HepG2 (cell line): ENCODE results near the gene HSDL1. TPM values are rescaled to one million over a fixed set of nuclear protein-coding genes. Genes with fewer than 3 reads are reported as not detected.

Source experiments
- ADNP ChIP-seq: sonication (generic); formaldehyde crosslinking; IDR thresholded peaks from 2 replicates; pipeline ENCODE4 v1.4.0; 2020; ENCODE audit warnings: missing genetic modification reagents
- ASH2L ChIP-seq: fragments of 300-600, 200-600 bp; sonication (generic); IDR thresholded peaks from 2 replicates; pipeline ENCODE4 v1.7.0; 2017; ENCODE audit warnings: low read depth, mild to moderate bottlenecking, moderate library complexity, mixed read lengths, low read length; ENCODE audit not compliant: insufficient read length
- CCAR2 ChIP-seq: fragments of 200-400 bp; formaldehyde crosslinking; optimal IDR thresholded peaks from 2 replicates; pipeline ENCODE3; 2018; ENCODE audit warnings: low read depth, mild to moderate bottlenecking, low read length, moderate library complexity
- HNF1B ChIP-seq: sonication (generic); formaldehyde crosslinking; IDR thresholded peaks from 2 replicates; pipeline ENCODE4 v1.5.1; 2020; ENCODE audit warnings: mild to moderate bottlenecking, moderate library complexity, missing genetic modification reagents
- HNRNPH1 ChIP-seq: fragments of 200-400 bp; formaldehyde crosslinking; optimal IDR thresholded peaks from 2 replicates; pipeline ENCODE3; 2017; ENCODE audit warnings: mild to moderate bottlenecking, low read depth, low read length
- MBNL3 ChIP-seq: fragments of 250-450 bp; sonication (Bioruptor Pico); conservative IDR thresholded peaks from 2 replicates; pipeline ENCODE4 v1.8.0; 2022; ENCODE audit warnings: mild to moderate bottlenecking, inconsistent platforms
- NR2C2 ChIP-seq: sonication (generic); formaldehyde crosslinking; IDR thresholded peaks from 2 replicates; pipeline ENCODE4 v1.4.0; 2020; ENCODE audit warnings: missing genetic modification reagents, mild to moderate bottlenecking, moderate library complexity, borderline replicate concordance
- SALL2 ChIP-seq: sonication (generic); formaldehyde crosslinking; IDR thresholded peaks from 2 replicates; pipeline ENCODE4 v1.8.1; 2023; ENCODE audit warnings: mild to moderate bottlenecking, missing genetic modification reagents, inconsistent platforms
- SIN3A ChIP-seq: IDR thresholded peaks from 2 replicates; pipeline ENCODE4 v1.6.1; 2011; ENCODE audit warnings: low read depth, mild to moderate bottlenecking, control low read depth, low read length, borderline replicate concordance
- TAF15 ChIP-seq: fragments of 200-400 bp; formaldehyde crosslinking; IDR thresholded peaks from one replicate; pipeline ENCODE4 v1.6.1; 2018; ENCODE audit warnings: mild to moderate bottlenecking, low read depth, low read length; ENCODE audit not compliant: poor library complexity, severe bottlenecking
- ZFP90 ChIP-seq: sonication (generic); formaldehyde crosslinking; IDR thresholded peaks from 2 replicates; pipeline ENCODE4 v1.8.0; 2022; ENCODE audit warnings: missing genetic modification reagents, mild to moderate bottlenecking, inconsistent platforms, borderline replicate concordance
- ZNF274 ChIP-seq: sonication (generic); formaldehyde crosslinking; IDR thresholded peaks from 2 replicates; pipeline ENCODE4 v1.5.1; 2020; ENCODE audit warnings: mild to moderate bottlenecking, missing genetic modification reagents
- ZNF660 ChIP-seq: sonication (generic); formaldehyde crosslinking; IDR thresholded peaks from 2 replicates; pipeline ENCODE4 v1.5.1; 2020; ENCODE audit warnings: mild to moderate bottlenecking, low read depth, missing genetic modification reagents, borderline replicate concordance
- ZNF770 ChIP-seq: sonication (generic); formaldehyde crosslinking; IDR thresholded peaks from 2 replicates; pipeline ENCODE4 v1.5.0; 2020; ENCODE audit warnings: mild to moderate bottlenecking, missing genetic modification reagents
- ZNF777 ChIP-seq: sonication (generic); formaldehyde crosslinking; IDR thresholded peaks from 2 replicates; pipeline ENCODE4 v1.4.0; 2020; ENCODE audit warnings: missing genetic modification reagents
- ZNF792 ChIP-seq: IDR thresholded peaks from 2 replicates; pipeline ENCODE4 v1.6.1; 2016
- ZSCAN21 ChIP-seq: sonication (generic); formaldehyde crosslinking; IDR thresholded peaks from 2 replicates; pipeline ENCODE4 v1.8.0; 2022; ENCODE audit warnings: mild to moderate bottlenecking, missing genetic modification reagents, moderate library complexity, borderline replicate concordance
- polyA plus RNA-seq, 8 experiments: library from polyadenylated mRNA; depleted of rRNA in 3 of 8; stranded (reverse) in 7 of 8; unstranded in 1 of 8; fragments of >200 nt; fragmentation: Illumina TruSeq in 4 of 8; extraction: Trizol in 4 of 8; gene quantifications; 2 replicates each; pipeline versions ENCODE4 v1.2.1 to v1.2.3, GENCODE V29; 2011 to 2016; ENCODE audit warnings: low read depth in 4 of 8, missing spikeins in 1 of 8, mixed read lengths in 1 of 8; ENCODE audit not compliant: insufficient read depth in 1 of 8
- total RNA-seq, 5 experiments: library from RNA; depleted of rRNA; stranded (reverse); fragments of >200 nt; fragmentation: Illumina TruSeq; extraction: Trizol; gene quantifications; 2 replicates each; pipeline ENCODE4 v1.2.3, GENCODE V29; 2016; ENCODE audit warnings: low read depth in 1 of 5
- TF ChIP-seq, protein P1 (sequence below): sonication (generic); formaldehyde crosslinking; IDR thresholded peaks from 2 replicates; pipeline ENCODE4 v1.5.0; 2020; ENCODE audit warnings: mild to moderate bottlenecking, missing genetic modification reagents
- TF ChIP-seq, protein P2 (sequence below): sonication (generic); formaldehyde crosslinking; IDR thresholded peaks from 2 replicates; pipeline ENCODE4 v1.8.0; 2022; ENCODE audit warnings: mild to moderate bottlenecking, missing genetic modification reagents, moderate library complexity
- TF ChIP-seq, protein P3 (sequence below): sonication (generic); formaldehyde crosslinking; IDR thresholded peaks from 2 replicates; pipeline ENCODE4 v1.4.0; 2020; ENCODE audit warnings: low read depth, mild to moderate bottlenecking, missing genetic modification reagents

The HSDL1 gene
- total and polyA plus RNA-seq, 2 of the 13 experiments (the other 11 are each of a cell fraction or from before 2014, with no cell fraction given), result 49.2 to 49.7 TPM

DNA sequence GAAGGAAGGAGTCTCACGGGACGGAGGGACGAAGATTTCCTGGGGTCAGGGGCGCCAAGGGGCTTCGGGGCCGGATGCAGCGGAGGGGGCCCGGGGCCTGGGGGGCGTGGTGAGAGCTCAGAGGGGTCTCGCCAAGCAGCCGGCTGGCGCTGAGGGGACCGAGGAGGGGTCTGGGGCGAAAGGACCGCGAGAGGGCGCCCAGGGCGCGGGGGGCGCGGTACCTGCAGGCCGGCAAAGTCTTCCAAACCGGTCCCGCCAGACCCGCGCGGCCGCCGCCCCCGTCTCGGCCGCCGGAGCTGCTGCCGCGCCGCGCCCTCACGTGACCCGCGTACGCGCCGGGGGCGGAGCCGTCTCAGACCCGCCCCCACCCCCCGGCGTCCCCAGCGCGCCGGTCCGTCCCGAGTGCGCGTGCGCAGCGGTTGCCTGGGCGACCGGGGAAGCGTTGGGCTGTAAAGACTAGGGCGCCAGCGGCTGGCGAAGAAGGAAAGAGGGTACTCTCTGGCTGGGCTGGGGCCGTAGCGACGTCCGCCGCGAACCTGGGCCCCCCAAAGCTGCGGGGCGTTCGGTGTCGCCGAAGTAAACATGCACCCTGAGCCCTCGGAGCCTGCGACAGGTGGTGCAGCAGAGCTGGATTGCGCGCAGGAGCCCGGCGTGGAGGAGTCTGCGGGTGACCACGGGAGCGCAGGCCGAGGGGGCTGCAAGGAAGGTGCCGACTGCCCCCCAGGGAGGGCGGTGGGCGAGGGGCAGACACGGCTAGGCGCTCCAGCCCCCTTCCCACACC is at the start of gene HSDL1, which contains the start of gene DNAAF1 (continued):
- TF ChIP-seq ASH2L (peak; percentile 58), SIN3A (peak; percentile 99), ZNF274 (no peak), ZNF660 (CRISPR knock-in tag) (no peak), ZNF777 (CRISPR knock-in tag) (peak; percentile 10; the same call in 1 of the 2 replicates), SALL2 (CRISPR knock-in tag) (peak; percentile 85; the same call in 1 of the 2 replicates), ZFP90 (CRISPR knock-in tag) (peak; percentile 44; the same call in 1 of the 2 replicates), ZSCAN21 (no peak), CCAR2 (no peak), HNRNPH1 (no peak), HNF1B (CRISPR knock-in tag) (peak; percentile 70), ZNF770 (CRISPR knock-in tag) (peak; percentile 28; the same call in 1 of the 2 replicates), ADNP (CRISPR knock-in tag) (no peak), NR2C2 (CRISPR knock-in tag) (peak; percentile 28; the same call in 1 of the 2 replicates), ZNF792 (CRISPR knock-in tag) (no peak), MBNL3 (CRISPR knock-in tag) (no peak), TAF15 (no peak)
- TF ChIP-seq, protein P1, sequence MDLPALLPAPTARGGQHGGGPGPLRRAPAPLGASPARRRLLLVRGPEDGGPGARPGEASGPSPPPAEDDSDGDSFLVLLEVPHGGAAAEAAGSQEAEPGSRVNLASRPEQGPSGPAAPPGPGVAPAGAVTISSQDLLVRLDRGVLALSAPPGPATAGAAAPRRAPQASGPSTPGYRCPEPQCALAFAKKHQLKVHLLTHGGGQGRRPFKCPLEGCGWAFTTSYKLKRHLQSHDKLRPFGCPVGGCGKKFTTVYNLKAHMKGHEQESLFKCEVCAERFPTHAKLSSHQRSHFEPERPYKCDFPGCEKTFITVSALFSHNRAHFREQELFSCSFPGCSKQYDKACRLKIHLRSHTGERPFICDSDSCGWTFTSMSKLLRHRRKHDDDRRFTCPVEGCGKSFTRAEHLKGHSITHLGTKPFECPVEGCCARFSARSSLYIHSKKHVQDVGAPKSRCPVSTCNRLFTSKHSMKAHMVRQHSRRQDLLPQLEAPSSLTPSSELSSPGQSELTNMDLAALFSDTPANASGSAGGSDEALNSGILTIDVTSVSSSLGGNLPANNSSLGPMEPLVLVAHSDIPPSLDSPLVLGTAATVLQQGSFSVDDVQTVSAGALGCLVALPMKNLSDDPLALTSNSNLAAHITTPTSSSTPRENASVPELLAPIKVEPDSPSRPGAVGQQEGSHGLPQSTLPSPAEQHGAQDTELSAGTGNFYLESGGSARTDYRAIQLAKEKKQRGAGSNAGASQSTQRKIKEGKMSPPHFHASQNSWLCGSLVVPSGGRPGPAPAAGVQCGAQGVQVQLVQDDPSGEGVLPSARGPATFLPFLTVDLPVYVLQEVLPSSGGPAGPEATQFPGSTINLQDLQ (CRISPR knock-in tag), result no peak
- TF ChIP-seq, protein P2, sequence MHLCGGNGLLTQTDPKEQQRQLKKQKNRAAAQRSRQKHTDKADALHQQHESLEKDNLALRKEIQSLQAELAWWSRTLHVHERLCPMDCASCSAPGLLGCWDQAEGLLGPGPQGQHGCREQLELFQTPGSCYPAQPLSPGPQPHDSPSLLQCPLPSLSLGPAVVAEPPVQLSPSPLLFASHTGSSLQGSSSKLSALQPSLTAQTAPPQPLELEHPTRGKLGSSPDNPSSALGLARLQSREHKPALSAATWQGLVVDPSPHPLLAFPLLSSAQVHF (CRISPR knock-in tag), result no peak
- TF ChIP-seq, protein P3, sequence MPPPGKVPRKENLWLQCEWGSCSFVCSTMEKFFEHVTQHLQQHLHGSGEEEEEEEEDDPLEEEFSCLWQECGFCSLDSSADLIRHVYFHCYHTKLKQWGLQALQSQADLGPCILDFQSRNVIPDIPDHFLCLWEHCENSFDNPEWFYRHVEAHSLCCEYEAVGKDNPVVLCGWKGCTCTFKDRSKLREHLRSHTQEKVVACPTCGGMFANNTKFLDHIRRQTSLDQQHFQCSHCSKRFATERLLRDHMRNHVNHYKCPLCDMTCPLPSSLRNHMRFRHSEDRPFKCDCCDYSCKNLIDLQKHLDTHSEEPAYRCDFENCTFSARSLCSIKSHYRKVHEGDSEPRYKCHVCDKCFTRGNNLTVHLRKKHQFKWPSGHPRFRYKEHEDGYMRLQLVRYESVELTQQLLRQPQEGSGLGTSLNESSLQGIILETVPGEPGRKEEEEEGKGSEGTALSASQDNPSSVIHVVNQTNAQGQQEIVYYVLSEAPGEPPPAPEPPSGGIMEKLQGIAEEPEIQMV (CRISPR knock-in tag), result peak; percentile 49; the same call in 1 of the 2 replicates
